Upper lobe of right lung (tissue), 1 donor: ENCODE data around the gene PBX2. TPM values are rescaled to one million over a fixed set of nuclear protein-coding genes. Genes with fewer than 3 reads are reported as not detected.

ENCODE experiments used
- ATAC-seq: fragments of 200-7000 bp; cut with Tn5 transposase; one replicate; pipeline ENCODE4 v1.9.1; 2020; ENCODE audit warnings: mild to moderate bottlenecking, moderate library complexity
- DNase-seq: peaks from one replicate; pipeline ENCODE4 v3.0.0-alpha.2; 2020
- H3K27ac ChIP-seq: fragments of 200-600 bp; one replicate; pipeline ENCODE4 v1.8.0; 2022
- H3K27me3 ChIP-seq: fragments of 200-600 bp; one replicate; pipeline ENCODE4 v1.8.0; 2022; ENCODE audit warnings: mild to moderate bottlenecking
- H3K36me3 ChIP-seq: fragments of 200-600 bp; one replicate; pipeline ENCODE4 v1.8.0; 2022
- H3K4me1 ChIP-seq: fragments of 200-600 bp; one replicate; pipeline ENCODE4 v1.8.0; 2022
- H3K4me3 ChIP-seq: fragments of 200-600 bp; one replicate; pipeline ENCODE4 v1.8.0; 2022; ENCODE audit warnings: mild to moderate bottlenecking
- H3K9me3 ChIP-seq: fragments of 200-600 bp; one replicate; pipeline ENCODE4 v1.8.0; 2022
- intact Hi-C: fragments of 100-400 bp; cut with DNase I; formaldehyde crosslinking; loops from one replicate; pipeline ENCODE4 v1.11.0; 2022
- total RNA-seq: library from RNA; stranded (reverse); fragmentation: NEBNext Ultra II Directional; extraction: Animal tissue kit (Norgen Biotek cat#: 25700); gene quantifications from one replicate; pipeline ENCODE4 v1.2.1, GENCODE V29; 2021
- TF ChIP-seq, protein P1 (sequence below): fragments of 200-600 bp; IDR thresholded peaks from one replicate; pipeline ENCODE4 v1.8.0; 2022; ENCODE audit warnings: antibody characterized with exemption
- donor health status: DM: no; HTN: yes; CAD: no; lungs with severe emphysema.

Gene PBX2
- total RNA-seq, 1 donor from 2014 or later = 100 TPM

DNA sequence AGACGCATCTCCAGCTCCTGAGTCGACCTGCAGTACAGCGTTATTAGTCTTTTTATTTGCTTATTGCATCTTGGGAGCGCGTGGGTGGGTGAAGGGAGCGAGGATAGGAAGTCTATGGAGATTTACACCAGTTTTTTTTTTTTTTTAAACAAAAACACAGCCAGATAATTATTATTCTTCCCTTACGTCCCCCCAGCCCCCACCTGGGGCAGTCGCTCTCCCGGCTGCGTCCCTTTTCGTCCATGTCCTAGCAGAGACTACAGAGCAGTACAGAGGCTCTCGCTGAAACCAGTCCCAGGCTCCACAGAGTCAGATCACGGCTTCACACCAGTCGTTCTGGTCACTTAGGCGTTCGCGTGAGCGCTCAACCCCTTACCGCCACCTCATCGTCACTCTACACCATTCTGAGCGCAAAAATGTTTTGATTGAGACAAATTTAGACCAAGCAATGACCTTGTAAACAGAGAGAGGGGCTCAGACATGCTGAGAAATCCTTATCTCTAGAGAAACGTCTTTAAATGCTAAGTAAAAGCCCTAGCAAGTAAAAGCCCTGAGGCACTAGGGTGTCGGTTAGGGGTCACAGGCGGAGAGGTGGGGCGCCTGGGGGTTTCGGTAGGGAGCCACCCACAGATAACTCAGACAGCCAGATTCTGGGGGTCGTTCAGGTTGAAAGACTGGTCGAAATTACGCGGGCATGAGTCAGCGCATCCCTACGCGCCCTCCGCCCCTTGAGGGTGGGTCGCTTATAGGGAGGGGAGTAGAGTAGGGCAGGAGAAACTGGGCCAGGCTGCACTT, 37.0 kb downstream of the PBX2 start:
- H3K4me1 ChIP-seq = peaks cover 28% of the 10 kb centered on the region
- intact Hi-C loops = no loop called here
- H3K27ac ChIP-seq = peak overlapping the region; percentile 87
- no peaks in the 10 kb centered on the region for H3K9me3 ChIP-seq
- DNase-seq = no peak
- ATAC-seq = no peak
- TF ChIP-seq, protein P1, sequence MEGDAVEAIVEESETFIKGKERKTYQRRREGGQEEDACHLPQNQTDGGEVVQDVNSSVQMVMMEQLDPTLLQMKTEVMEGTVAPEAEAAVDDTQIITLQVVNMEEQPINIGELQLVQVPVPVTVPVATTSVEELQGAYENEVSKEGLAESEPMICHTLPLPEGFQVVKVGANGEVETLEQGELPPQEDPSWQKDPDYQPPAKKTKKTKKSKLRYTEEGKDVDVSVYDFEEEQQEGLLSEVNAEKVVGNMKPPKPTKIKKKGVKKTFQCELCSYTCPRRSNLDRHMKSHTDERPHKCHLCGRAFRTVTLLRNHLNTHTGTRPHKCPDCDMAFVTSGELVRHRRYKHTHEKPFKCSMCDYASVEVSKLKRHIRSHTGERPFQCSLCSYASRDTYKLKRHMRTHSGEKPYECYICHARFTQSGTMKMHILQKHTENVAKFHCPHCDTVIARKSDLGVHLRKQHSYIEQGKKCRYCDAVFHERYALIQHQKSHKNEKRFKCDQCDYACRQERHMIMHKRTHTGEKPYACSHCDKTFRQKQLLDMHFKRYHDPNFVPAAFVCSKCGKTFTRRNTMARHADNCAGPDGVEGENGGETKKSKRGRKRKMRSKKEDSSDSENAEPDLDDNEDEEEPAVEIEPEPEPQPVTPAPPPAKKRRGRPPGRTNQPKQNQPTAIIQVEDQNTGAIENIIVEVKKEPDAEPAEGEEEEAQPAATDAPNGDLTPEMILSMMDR = no peak
- peak overlapping the region; percentile 75 for H3K4me3 ChIP-seq
- peaks cover 26% of the 10 kb centered on the region for H3K27me3 ChIP-seq
- H3K36me3 ChIP-seq = peaks cover 5% of the 10 kb centered on the region

DNA sequence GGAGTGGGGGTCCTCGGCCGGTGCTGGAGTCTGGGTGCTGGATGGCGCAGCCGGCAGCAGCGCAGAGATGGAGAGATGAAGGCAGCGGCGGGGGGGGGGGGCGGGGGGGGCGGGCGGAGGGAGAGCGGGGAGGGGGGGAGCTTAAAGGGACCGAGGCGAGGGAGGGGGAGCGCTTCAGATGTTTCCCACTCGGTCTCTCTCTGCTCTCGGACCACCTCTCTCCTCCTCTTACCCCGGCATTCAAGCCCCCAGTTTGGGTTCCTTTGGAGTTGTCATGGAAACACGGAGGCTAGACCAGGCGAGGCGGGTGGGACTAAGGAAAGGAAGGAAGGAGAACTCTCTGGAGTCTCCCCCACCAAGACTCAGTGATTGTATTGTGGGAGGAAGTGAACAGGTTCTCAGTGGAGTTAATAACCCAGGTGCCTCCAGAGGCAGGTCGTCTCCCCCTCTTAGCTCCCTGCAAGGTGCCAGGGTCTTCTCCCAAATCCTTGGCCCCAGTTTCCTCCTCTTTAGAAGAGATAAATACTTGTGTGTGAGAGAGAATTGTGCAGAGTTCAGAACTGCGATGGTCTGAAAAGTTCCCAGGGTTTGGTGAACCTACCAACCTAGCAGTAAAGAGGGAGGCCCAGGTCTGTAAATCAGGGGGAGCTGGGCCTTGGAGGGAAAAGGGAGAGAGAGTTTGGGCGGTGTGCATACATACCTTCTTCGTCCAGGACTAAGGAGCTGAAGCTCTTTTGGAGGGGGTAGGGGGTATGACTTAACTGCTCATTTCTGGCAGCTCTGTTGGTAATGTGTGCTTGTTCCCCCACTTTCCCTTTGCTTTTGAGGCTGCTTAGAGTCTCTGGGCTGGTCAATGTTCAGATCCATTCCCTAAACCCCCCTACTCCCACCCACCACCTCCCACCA, 37.9 kb downstream of the PBX2 start, which contains the start of gene PRRT1:
PRRT1 (minus strand) TSS at position 77 of the 906 bp plus-strand sequence. CDS start 112 bp downstream, outside the sequence.
- no peaks in the 10 kb centered on the region for H3K9me3 ChIP-seq
- no peak within 1 kb of the TSS for H3K27ac ChIP-seq
- intact Hi-C loops = no loop called here
- H3K4me3 ChIP-seq = peak within 1 kb of the TSS; percentile 75
- peaks cover 27% of the 10 kb centered on the region for H3K27me3 ChIP-seq
- no peaks in the 10 kb centered on the region for H3K36me3 ChIP-seq
- peaks cover 28% of the 10 kb centered on the region for H3K4me1 ChIP-seq
- no peak for ATAC-seq
- TF ChIP-seq, protein P1 = no peak
- no peak for DNase-seq

DNA sequence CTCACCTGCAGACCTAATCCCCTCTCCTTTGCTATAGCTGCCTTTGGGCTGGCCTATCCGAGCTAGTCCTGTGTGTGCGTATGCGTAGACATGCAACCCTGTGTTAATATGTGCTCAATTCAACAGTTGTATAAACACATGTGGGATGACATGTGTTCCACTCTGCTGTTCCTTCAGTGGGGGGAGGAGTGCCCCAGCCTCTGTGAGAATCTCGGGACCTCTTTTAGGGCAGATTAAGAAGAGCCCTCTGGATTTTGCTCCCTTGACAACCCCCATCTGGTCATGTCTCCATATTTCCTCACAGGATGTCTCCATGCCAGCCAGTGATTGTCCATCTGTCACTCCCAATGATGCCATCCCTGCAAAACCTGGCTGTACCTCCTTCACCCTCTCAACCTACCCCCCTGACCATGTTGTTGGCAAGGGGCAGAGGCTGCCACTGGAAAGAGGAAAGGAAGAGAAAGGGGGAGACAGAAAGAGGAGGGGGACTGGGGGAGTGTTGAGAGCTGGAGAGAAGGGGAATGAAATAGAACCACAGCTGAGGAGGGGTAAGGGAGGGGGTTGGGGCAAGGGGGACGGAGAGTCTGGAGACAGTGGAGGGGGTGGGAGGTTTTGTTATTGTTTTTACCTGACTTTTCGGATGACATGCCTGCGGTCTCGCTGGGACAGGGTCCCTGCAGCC, 38.7 kb downstream of the PBX2 start:
- no peak overlapping the region for H3K27ac ChIP-seq

DNA sequence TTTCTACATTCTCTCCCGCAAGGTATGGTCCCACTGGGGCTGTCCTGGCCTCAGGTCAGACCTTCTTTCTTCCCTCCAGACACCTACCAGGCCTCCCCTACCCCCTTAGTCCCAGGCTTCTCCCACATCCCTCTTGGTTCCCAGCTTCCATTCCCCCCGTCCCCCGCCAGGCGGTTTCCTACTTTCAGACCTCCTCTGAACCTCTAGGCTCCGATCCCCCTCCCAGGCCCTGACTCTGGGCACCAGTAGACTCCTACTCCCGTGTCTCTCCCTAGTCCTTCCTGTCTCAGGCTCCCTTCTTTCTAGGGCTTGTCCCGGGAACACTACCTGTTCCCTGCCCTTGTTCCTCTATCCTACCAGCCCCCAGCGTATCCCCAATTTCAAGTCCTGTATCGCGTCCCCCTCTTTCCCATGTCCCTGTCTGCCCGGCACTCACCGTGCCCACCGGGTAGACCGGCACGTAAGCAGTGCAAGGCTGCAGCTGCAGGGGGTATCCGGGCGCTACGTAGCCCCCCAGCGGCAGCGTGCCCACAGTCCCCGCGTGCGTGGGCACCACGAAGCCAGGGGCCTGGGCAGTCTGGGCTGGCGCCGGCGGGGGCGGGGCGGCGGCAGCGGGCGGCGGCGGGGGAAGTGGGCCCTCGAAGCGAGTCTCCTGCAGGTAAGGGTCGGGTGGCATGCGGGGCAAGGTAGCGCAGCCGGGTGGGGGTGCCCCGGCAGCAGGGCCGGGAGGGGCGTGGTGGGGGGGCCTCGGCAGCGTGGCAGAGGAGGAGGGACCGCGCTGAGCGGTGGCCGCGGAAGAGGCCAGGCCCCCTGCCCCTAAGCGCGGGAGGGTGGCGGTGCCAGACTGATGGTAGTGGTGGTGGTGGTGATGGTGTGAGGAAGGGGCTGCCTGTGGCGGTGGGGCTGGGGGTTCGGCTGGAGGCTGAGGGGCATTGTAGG, 39.8 kb downstream of the PBX2 start:
- Histone ChIP-seq H3K27ac (no peak overlapping the region), H3K4me3 (no peak overlapping the region), H3K27me3 (peaks cover 27% of the 10 kb centered on the region), H3K4me1 (peaks cover 28% of the 10 kb centered on the region), H3K9me3 (no peaks in the 10 kb centered on the region), H3K36me3 (no peaks in the 10 kb centered on the region)
- TF ChIP-seq, protein P1 = no peak
- no peak for DNase-seq
- ATAC-seq = no peak
- intact Hi-C loops = no loop called here

More for the DNA sequence above, 38.7 kb downstream of the PBX2 start:
- Histone ChIP-seq H3K4me3 (peak overlapping the region; percentile 75), H3K9me3 (no peaks in the 10 kb centered on the region), H3K4me1 (peaks cover 28% of the 10 kb centered on the region), H3K36me3 (no peaks in the 10 kb centered on the region), H3K27me3 (peaks cover 27% of the 10 kb centered on the region)
- DNase-seq (no peak), ATAC-seq (no peak)
- intact Hi-C loops = no loop called here
- TF ChIP-seq, protein P1 = no peak
